Upper lobe of left lung (tissue), 4 donors: ENCODE results near the gene KAZN.

Experiments
- POLR2A ChIP-seq, 4 donors: fragments of 450-650 bp; IDR thresholded peaks; one replicate each; pipeline ENCODE4 v1.5.1; 2016 to 2017; ENCODE audit warnings: antibody characterized with exemption in 4 of 4, mild to moderate bottlenecking in 2 of 4
- POLR2AphosphoS5 ChIP-seq, 2 donors: sonication (generic); formaldehyde crosslinking; IDR thresholded peaks; one replicate each; pipeline ENCODE4 v1.5.1; 2017; ENCODE audit warnings: antibody characterized with exemption in 2 of 2
- TF ChIP-seq, protein P1 (sequence below), 6 experiments: fragments of 450-650 bp in 4 of 6; fragments of 200-600 bp in 2 of 6; sonication (generic) in 2 of 6; IDR thresholded peaks; one replicate each; pipeline ENCODE4 v1.5.1; 2016 to 2019; ENCODE audit warnings: antibody characterized with exemption in 6 of 6

DNA sequence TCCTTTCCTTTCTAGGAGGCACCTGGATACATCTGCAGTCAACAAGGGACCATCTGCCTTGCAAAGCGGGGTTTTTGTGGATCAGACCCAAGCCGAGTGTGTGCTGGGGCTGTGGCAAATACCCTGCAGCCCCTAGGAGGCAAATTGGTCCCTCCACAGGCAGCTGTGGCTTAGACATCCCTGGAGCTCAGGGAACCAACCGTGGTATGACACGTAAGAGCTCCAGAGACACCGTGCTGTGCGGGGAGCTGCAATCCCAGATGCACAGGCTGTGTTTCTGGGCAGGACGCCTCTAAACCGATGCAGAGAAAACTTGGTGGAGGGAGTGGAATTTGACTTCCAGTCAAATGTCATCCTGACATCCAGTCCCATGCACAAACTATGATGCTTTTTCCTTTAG lies 141.5 kb downstream of the KAZN start:
- TF ChIP-seq, protein P1, sequence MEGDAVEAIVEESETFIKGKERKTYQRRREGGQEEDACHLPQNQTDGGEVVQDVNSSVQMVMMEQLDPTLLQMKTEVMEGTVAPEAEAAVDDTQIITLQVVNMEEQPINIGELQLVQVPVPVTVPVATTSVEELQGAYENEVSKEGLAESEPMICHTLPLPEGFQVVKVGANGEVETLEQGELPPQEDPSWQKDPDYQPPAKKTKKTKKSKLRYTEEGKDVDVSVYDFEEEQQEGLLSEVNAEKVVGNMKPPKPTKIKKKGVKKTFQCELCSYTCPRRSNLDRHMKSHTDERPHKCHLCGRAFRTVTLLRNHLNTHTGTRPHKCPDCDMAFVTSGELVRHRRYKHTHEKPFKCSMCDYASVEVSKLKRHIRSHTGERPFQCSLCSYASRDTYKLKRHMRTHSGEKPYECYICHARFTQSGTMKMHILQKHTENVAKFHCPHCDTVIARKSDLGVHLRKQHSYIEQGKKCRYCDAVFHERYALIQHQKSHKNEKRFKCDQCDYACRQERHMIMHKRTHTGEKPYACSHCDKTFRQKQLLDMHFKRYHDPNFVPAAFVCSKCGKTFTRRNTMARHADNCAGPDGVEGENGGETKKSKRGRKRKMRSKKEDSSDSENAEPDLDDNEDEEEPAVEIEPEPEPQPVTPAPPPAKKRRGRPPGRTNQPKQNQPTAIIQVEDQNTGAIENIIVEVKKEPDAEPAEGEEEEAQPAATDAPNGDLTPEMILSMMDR (IDR thresholded peaks at IDR 0.05): no peak
- TF ChIP-seq POLR2A (IDR thresholded peaks at IDR 0.05) (no peak), POLR2AphosphoS5 (IDR thresholded peaks at IDR 0.05) (no peak)
